SJSA1 (cell line): ENCODE data around the gene PLEKHG2. TPM values are rescaled to one million over a fixed set of nuclear protein-coding genes. Genes with fewer than 3 reads are reported as not detected.

Experiments
- DNase-seq, 2 experiments: peaks; one replicate each; pipeline ENCODE4 v3.0.0-alpha.2; 2015 to 2020; ENCODE audit warnings: low spot score in 2 of 2, low read depth in 1 of 2
- H3K27ac ChIP-seq: fragments of 250-450 bp; sonication (Bioruptor Pico); 2 replicates; pipeline ENCODE4 v1.5.1; 2020; ENCODE audit warnings: mild to moderate bottlenecking, moderate library complexity
- H3K27me3 ChIP-seq: fragments of 250-450 bp; sonication (Bioruptor Pico); replicated peaks from 2 replicates; pipeline ENCODE4 v1.5.1; 2020; ENCODE audit warnings: mild to moderate bottlenecking, moderate library complexity
- H3K36me3 ChIP-seq: fragments of 250-450 bp; sonication (Bioruptor Pico); 2 replicates; pipeline ENCODE4 v1.5.1; 2020; ENCODE audit warnings: mild to moderate bottlenecking
- H3K4me1 ChIP-seq: fragments of 250-450 bp; sonication (Bioruptor Pico); replicated peaks from 2 replicates; pipeline ENCODE4 v1.6.1; 2021; ENCODE audit warnings: mild to moderate bottlenecking
- H3K4me3 ChIP-seq: fragments of 250-450 bp; sonication (Bioruptor Pico); 2 replicates; pipeline ENCODE4 v1.5.1; 2020; ENCODE audit warnings: mild to moderate bottlenecking
- H3K9me3 ChIP-seq: fragments of 250-450 bp; sonication (Bioruptor Pico); replicated peaks from 2 replicates; pipeline ENCODE4 v1.5.1; 2020; ENCODE audit warnings: mild to moderate bottlenecking
- total RNA-seq: library from RNA; depleted of rRNA; stranded (reverse); fragments of >200 nt; shearing (Covaris generic); gene quantifications from 2 replicates; pipeline ENCODE4 v1.2.3, GENCODE V29; 2014

The PLEKHG2 gene
- total RNA-seq, 1 experiment from 2014 or later = 17.9 TPM

DNA sequence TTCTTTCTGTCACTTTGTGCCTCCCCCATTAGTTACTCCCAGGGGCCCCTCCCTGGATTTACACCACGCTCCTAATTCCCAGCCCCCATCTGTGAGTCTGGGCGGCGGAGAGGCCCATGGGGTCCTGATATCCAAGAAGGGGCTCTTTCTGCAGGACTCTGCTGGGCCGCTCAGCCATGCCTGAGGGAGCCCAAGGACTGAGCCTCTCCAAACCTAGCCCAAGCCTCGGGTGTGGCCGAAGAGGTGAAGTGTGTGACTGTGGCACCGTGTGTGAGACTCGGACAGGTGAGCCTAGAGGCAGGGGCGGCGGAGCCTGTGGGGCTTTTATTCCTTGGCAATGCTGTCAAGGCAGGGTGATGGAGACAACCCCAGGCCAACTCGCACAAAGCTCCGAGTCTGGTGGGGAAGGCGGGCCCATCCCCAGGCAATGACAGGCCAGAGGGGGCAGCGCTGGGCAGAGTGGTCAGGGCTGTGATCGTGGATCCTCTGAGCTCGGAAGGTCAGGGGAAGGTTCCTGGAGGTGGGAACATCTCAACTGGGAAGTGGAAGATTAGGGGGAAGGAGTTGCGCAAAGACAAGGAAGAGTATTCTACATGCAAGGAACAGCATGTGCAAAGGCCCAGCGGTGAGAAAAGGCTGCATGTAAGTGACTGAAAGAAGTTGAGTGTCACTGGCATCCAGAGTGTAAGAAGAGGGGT lies 1.6 kb downstream of the PLEKHG2 start:
- no peaks in the 10 kb centered on the region for H3K9me3 ChIP-seq
- H3K27me3 ChIP-seq = no peaks in the 10 kb centered on the region
- H3K36me3 ChIP-seq = peaks cover 57% of the 10 kb centered on the region
- peak overlapping the region; percentile 68 for H3K4me3 ChIP-seq
- peak; percentile 45 to 64 for DNase-seq
- H3K4me1 ChIP-seq = peaks cover 37% of the 10 kb centered on the region
- H3K27ac ChIP-seq = peak overlapping the region; percentile 80

DNA sequence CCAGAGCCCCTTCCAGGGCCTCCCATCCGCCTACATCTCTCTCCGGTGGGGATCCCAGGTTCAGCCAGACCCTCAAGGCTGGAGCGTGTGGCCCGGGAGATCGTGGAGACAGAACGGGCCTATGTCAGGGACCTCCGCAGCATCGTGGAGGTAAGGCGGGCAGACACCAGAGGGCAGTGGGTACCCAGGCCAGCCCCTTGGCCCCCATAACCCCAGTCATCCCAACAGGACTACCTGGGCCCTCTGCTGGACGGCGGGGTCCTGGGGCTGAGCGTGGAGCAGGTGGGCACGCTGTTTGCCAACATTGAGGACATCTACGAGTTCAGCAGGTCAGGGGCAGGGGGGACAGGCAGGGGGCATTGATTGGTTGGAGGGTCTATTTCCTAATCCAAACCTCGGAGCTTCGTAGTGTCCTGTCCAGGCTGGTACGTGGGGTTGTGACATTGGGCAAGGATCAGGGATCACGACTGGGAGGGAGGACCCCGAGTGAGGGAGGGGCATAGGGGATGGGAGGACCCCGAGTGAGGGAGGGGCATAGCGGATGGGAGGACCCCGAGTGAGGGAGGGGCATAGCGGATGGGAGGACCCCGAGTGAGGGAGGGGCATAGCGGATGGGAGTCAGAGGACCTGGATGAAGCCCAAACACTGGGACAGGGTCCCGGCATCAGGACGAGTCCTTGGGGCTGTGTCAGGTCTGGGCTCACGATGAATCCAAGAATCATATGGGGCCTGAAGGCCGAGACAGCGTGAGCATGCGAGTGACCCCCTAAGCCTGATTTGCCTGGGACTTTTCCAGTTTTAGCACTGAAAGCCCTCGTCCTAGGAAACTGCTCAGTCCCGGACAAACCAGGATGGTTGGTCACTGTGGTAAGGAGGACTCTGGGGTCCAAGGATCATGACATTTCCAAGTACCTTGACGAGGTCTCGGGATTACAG lies 2.9 kb downstream of the PLEKHG2 start:
- Histone ChIP-seq H3K27me3 (no peaks in the 10 kb centered on the region), H3K4me3 (no peak overlapping the region), H3K4me1 (peaks cover 30% of the 10 kb centered on the region), H3K9me3 (no peaks in the 10 kb centered on the region), H3K36me3 (peaks cover 63% of the 10 kb centered on the region), H3K27ac (no peak overlapping the region)
- no peak for DNase-seq

DNA sequence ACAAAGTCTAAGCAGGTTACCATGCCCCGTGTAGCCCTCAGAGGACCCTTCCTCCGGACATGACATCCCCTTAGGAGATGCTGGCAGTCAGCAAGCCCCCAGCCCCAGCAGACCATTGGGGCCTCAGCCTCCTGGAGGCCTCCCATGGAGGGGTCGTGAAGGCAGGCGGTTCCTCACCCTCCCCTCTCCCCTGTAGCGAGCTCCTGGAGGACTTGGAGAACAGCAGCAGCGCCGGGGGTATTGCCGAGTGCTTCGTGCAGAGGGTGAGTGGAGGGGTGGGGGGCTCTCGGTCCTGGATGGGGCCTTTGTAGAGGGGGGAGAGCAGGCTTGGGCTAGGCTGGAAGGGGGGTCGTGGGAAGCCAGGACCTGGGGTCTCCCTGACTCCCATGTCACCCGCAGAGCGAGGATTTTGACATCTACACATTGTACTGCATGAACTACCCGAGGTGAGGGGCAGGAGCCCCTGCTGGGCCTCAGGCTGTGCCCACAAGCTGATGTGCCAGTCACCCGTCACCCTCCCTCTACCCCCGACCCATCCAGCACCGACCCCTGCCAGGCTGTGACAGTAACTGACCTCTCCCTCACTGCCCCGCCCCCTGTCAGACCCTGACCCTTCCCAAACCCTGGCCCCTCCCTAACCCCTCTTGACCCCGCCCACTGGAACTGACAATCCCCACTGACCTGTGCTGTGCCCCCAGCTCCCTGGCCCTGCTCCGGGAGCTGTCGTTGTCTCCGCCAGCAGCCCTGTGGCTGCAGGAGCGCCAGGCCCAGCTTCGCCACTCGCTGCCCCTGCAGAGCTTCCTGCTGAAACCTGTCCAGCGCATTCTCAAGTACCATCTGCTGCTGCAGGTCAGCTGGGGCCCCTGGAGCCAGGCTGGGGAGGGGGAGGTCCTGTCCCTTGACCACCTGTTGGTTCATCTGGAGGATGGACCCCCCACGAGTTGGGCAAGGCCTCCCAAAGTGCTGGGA lies 4.0 kb downstream of the PLEKHG2 start:
- Histone ChIP-seq H3K27ac (no peak overlapping the region), H3K36me3 (peaks cover 71% of the 10 kb centered on the region), H3K4me3 (no peak overlapping the region), H3K27me3 (no peaks in the 10 kb centered on the region), H3K9me3 (no peaks in the 10 kb centered on the region), H3K4me1 (peaks cover 19% of the 10 kb centered on the region)
- peak in 1 of 2 experiments; percentile 48 for DNase-seq

DNA sequence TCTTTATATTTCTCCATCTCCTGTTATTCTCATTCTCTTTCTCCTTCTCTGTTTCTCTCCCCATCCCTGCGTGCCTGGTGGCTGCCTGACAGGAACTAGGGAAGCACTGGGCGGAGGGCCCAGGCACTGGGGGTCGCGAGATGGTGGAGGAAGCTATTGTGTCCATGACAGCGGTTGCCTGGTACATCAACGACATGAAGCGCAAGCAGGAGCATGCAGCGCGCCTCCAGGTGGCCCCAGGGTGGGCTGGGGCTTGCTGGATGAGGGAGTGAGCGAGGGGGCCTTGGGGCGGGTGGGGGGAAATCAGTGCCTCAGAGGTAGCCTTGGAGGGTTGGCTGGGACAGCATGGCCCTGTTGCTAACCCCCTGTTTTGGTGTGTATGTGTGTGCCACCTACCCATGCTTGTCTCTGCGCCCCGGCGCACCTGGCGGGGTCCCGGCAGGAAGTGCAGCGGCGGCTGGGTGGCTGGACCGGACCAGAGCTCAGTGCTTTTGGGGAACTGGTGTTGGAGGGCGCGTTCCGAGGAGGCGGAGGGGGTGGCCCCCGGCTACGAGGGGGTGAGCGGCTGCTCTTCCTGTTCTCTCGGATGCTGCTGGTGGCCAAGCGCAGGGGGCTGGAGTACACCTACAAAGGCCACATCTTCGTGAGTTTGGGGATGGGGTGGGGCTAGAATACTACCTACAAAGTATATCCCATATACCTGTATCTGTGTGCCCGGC lies 5.2 kb downstream of the PLEKHG2 start:
- H3K36me3 ChIP-seq = peaks cover 82% of the 10 kb centered on the region

DNA sequence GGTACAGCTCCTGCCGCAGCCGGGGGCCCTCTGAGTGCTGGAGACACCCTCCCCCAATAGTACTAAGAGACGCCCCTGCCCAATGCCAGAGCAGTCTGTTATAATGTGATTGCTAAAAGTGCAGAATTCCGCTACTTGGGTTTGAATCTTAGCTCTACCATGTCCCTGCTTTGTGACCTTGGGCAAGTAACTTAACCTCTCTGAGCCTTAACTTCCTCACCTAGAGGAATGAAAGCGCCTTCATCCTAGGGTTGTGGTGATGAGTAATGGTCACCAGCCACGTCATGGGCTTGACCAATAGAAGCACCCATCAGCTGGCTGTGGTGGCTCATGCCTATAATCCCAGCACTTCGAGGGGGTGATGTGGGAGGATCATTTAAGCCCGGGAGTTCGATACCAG lies 6.5 kb downstream of the PLEKHG2 start:
- Histone ChIP-seq H3K9me3 (no peaks in the 10 kb centered on the region), H3K4me1 (peaks cover 12% of the 10 kb centered on the region), H3K27ac (no peak overlapping the region), H3K4me3 (no peak overlapping the region), H3K27me3 (no peaks in the 10 kb centered on the region), H3K36me3 (peaks cover 89% of the 10 kb centered on the region)
- no peak for DNase-seq

More for the DNA sequence above, 5.2 kb downstream of the PLEKHG2 start:
- DNase-seq = no peak
- H3K9me3 ChIP-seq = no peaks in the 10 kb centered on the region
- H3K4me3 ChIP-seq = no peak overlapping the region
- H3K27ac ChIP-seq = no peak overlapping the region
- no peaks in the 10 kb centered on the region for H3K27me3 ChIP-seq
- H3K4me1 ChIP-seq = peaks cover 16% of the 10 kb centered on the region

DNA sequence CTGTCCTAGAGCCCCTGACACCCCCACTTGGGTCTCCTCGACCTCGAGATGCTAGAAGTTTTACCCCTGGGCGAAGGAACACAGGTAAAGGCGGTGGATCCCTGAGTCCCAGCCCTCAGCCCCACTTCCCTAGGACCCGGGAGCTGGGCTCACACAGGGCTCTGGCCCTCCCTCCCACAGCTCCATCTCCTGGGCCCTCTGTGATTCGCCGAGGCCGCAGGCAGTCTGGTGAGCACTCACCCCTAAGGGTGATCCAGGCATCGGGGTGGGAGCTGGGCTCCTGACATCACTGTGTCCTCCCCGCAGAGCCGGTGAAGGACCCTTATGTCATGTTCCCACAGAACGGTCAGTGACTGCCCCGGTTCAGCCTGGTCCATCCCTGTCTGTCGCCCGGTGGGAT lies 8.3 kb downstream of the PLEKHG2 start:
- DNase-seq = no peak
- Histone ChIP-seq H3K9me3 (no peaks in the 10 kb centered on the region), H3K4me1 (no peaks in the 10 kb centered on the region), H3K36me3 (peaks cover 89% of the 10 kb centered on the region), H3K27ac (no peak overlapping the region), H3K4me3 (no peak overlapping the region), H3K27me3 (no peaks in the 10 kb centered on the region)

DNA sequence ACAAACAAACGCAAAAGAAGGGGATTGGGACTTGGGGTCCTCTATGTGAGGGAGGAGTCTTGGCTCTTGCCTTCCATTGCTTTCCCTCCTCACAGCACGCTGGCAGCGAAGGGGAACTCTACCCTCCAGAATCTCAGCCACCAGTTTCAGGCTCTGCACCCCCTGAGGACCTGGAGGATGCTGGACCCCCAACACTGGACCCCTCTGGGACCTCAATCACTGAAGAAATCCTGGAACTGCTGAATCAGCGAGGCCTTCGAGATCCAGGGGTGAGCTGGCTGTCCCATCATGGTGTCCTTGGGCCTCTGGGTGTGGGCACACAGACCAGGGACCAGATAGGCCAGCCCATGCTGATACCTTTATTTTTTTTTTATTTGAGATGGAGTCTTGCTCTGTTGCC lies 9.6 kb downstream of the PLEKHG2 start:
- H3K9me3 ChIP-seq = no peaks in the 10 kb centered on the region
- no peak overlapping the region for H3K27ac ChIP-seq
- H3K27me3 ChIP-seq = no peaks in the 10 kb centered on the region
- DNase-seq = no peak
- no peak overlapping the region for H3K4me3 ChIP-seq
- H3K4me1 ChIP-seq = no peaks in the 10 kb centered on the region
- H3K36me3 ChIP-seq = peaks cover 77% of the 10 kb centered on the region

DNA sequence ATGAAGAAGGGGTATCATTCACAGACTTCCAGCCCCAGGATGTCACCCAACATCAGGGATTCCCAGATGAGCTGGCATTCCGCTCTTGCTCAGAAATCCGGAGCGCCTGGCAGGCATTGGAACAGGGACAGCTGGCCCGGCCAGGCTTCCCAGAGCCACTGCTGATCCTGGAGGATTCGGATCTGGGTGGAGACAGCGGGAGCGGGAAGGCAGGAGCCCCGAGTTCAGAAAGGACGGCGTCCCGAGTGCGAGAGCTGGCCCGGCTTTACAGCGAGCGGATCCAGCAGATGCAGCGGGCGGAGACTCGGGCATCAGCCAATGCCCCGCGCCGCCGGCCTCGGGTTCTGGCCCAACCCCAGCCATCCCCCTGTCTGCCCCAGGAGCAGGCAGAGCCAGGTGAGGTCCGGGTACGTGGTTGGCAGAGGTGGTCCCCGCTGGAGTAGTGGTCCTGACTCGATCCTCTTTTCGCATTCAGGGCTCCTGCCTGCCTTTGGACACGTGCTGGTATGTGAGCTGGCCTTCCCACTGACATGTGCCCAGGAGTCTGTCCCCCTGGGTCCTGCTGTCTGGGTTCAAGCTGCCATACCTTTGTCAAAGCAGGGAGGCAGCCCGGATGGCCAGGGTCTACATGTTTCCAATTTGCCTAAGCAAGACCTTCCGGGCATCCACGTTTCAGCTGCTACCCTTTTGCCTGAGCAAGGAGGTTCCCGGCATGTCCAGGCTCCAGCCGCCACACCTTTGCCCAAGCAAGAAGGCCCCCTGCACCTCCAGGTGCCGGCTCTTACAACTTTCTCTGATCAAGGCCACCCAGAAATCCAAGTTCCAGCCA lies 11.0 kb downstream of the PLEKHG2 start:
- no peaks in the 10 kb centered on the region for H3K27me3 ChIP-seq
- DNase-seq = no peak
- no peak overlapping the region for H3K4me3 ChIP-seq
- no peaks in the 10 kb centered on the region for H3K9me3 ChIP-seq
- peaks cover 65% of the 10 kb centered on the region for H3K36me3 ChIP-seq
- H3K27ac ChIP-seq = no peak overlapping the region
- peaks cover 8% of the 10 kb centered on the region for H3K4me1 ChIP-seq

DNA sequence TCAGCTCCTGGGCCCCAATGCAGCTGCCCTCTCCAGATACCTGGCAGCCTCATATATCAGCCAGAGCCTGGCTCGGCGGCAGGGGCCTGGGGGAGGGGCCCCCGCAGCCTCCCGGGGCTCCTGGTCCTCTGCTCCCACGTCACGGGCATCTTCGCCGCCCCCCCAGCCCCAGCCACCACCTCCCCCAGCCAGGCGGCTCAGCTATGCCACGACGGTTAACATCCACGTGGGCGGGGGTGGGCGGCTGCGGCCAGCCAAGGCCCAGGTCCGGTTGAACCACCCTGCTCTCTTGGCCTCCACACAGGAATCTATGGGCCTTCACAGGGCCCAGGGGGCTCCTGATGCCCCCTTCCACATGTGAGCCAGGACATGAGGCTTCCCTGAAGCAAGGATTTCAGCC lies 12.5 kb downstream of the PLEKHG2 start:
- H3K4me1 ChIP-seq = peaks cover 15% of the 10 kb centered on the region
- H3K9me3 ChIP-seq = no peaks in the 10 kb centered on the region
- H3K27me3 ChIP-seq = no peaks in the 10 kb centered on the region
- no peak for DNase-seq
- no peak overlapping the region for H3K4me3 ChIP-seq
- peaks cover 55% of the 10 kb centered on the region for H3K36me3 ChIP-seq
- no peak overlapping the region for H3K27ac ChIP-seq

DNA sequence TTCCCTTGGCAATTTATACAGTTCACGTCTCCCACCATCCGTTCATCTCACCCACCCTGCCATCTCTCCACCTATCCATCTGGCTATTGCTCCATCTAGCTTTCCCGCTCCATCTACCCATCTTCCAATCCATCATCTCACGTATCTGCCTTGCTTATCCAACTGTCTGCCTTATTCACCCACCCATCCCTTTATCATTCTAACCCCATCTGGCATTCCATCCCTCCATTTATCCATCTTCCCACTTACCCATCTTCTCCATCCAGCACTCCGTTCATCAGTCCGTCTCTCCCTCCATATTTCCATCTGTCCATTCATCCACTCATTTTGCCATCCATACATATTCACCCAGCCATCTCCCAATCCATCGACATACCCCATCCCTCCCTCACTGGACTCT lies 13.3 kb downstream of the PLEKHG2 start:
- H3K27ac ChIP-seq = no peak overlapping the region
- no peak for DNase-seq
- H3K4me1 ChIP-seq = peaks cover 21% of the 10 kb centered on the region
- no peaks in the 10 kb centered on the region for H3K27me3 ChIP-seq
- H3K4me3 ChIP-seq = no peak overlapping the region
- peaks cover 49% of the 10 kb centered on the region for H3K36me3 ChIP-seq
- no peaks in the 10 kb centered on the region for H3K9me3 ChIP-seq

DNA sequence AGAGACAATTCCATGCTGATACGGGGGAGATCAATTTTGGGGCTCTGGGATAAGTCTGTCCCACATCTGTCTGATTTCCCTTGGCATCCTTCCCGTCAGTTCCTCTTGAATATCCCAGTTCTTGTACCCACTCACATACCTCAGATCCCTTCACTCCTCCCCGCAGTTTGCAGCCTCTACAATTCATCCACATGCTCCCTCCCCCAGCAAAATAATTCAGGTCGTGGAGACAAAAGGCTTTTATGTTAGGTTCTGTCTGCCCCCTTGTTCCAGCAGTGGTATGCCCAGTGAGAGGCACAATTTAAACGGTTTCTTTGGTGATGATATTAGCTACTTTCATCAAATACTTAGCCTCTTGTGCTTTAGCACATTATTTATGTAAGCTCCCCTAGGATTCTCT lies 13.7 kb downstream of the PLEKHG2 start:
- no peaks in the 10 kb centered on the region for H3K9me3 ChIP-seq
- H3K4me3 ChIP-seq = no peak overlapping the region
- no peaks in the 10 kb centered on the region for H3K27me3 ChIP-seq
- H3K27ac ChIP-seq = no peak overlapping the region
- no peak for DNase-seq
- peaks cover 25% of the 10 kb centered on the region for H3K4me1 ChIP-seq
- H3K36me3 ChIP-seq = peaks cover 50% of the 10 kb centered on the region

DNA sequence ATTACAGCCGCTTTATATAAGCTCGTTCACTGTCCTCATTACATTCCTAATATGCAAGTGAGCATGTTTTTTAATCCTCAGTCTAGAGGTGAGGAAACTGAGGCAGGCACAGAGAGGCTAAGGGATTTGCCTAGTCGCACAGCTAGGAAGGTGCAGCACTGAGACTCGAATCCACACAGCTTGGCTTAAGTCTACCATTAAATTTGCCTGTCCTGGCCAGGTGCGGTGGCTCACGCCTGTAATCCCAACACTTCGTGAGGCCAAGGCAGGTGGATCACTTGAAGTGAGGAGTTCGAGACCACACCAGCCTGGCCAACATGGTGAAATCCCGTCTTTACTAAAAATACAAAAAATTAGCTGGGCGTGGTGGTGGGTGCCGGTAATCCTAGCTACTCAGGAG lies 15.2 kb downstream of the PLEKHG2 start:
- peaks cover 29% of the 10 kb centered on the region for H3K4me1 ChIP-seq
- H3K4me3 ChIP-seq = no peak overlapping the region
- no peak overlapping the region for H3K27ac ChIP-seq
- H3K36me3 ChIP-seq = peaks cover 47% of the 10 kb centered on the region
- no peak for DNase-seq
- H3K27me3 ChIP-seq = no peaks in the 10 kb centered on the region
- no peaks in the 10 kb centered on the region for H3K9me3 ChIP-seq
